Nephron progenitor cell (in vitro differentiated cells): ENCODE results near the gene PNMA1.

Source experiments
- DNase-seq: peaks from one replicate; pipeline ENCODE4 v3.0.0; 2021
- H3K27ac Mint-ChIP-seq: 2 replicates; pipeline ENCODE4 v1.8.0; 2021; ENCODE audit warnings: mild to moderate bottlenecking, moderate library complexity, mixed read lengths
- H3K27me3 Mint-ChIP-seq: 2 replicates; pipeline ENCODE4 v1.8.0; 2021; ENCODE audit warnings: mild to moderate bottlenecking, low read depth, mixed read lengths; ENCODE audit not compliant: poor library complexity
- H3K36me3 Mint-ChIP-seq: 2 replicates; pipeline ENCODE4 v1.8.0; 2021; ENCODE audit warnings: low read depth, mixed read lengths
- H3K4me1 Mint-ChIP-seq: 2 replicates; pipeline ENCODE4 v1.8.0; 2021; ENCODE audit warnings: mixed read lengths
- H3K4me3 Mint-ChIP-seq: 2 replicates; pipeline ENCODE4 v1.8.0; 2021; ENCODE audit warnings: mild to moderate bottlenecking, moderate library complexity, mixed read lengths
- H3K9me3 Mint-ChIP-seq: 2 replicates; pipeline ENCODE4 v1.8.0; 2021; ENCODE audit warnings: mild to moderate bottlenecking, moderate library complexity, mixed read lengths
- CTCF ChIP-seq: fragments of 200-600 bp; sonication (generic); IDR thresholded peaks from 2 replicates; pipeline ENCODE4 v1.5.0; 2021; ENCODE audit warnings: antibody characterized with exemption

PNMA1 gene

GRCh38 chr14:73742520-73743238 is 28.5 kb upstream of the PNMA1 start:
- Mint-ChIP-seq H3K36me3 (no peaks in the 10 kb centered on the region), H3K4me1 (peaks cover 77% of the 10 kb centered on the region), H3K27me3 (no peaks in the 10 kb centered on the region), H3K27ac (peak overlapping the region; percentile 96), H3K9me3 (no peaks in the 10 kb centered on the region), H3K4me3 (peak overlapping the region; percentile 64)
- no peak for DNase-seq
- no peak for TF ChIP-seq CTCF

DNA sequence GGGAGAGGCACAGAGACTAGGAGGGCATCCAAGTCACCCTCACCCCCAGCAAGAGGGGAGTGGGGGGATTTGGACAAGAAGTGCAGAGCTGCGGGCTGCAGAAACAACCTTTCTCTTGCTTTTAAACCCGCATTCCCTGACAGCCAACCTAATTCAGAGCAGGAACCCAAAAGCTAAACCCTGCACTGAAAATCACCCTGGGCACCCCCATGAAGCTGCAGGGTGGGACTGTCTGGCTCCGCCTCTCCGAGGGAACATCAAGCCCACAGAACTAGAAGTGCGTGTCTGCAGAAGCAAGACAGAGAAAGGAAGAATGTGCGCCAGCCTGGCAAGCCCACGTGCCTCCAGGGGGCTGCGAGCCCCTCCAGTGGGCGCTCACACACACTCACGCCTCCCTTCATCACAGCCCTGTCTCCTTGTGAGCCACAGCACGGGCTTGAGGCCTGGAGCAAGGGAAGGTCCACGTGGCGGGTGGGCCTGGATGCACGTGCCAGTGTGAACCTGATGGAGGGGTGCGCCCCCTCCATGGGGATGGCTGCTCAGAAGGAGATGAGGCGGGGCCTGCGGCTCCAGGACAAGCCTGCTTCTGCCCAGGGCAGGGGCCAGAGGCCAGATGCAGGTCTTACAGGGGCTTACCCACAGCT is 27.8 kb upstream of the PNMA1 start:
- Mint-ChIP-seq H3K4me1 (peaks cover 72% of the 10 kb centered on the region), H3K36me3 (peaks cover 4% of the 10 kb centered on the region), H3K27ac (peak overlapping the region; percentile 96), H3K9me3 (no peaks in the 10 kb centered on the region), H3K27me3 (no peaks in the 10 kb centered on the region), H3K4me3 (peak overlapping the region; percentile 64)
- no peak for TF ChIP-seq CTCF
- no peak for DNase-seq

- Mint-ChIP-seq H3K4me3 (peak overlapping the region; percentile 64), H3K4me1 (peaks cover 66% of the 10 kb centered on the region), H3K27ac (peak overlapping the region; percentile 96), H3K36me3 (peaks cover 10% of the 10 kb centered on the region), H3K27me3 (no peaks in the 10 kb centered on the region), H3K9me3 (no peaks in the 10 kb centered on the region)
- peak; percentile 54 for DNase-seq
- TF ChIP-seq CTCF = no peak
Measured at GRCh38 chr14:73741386-73741875, 27.2 kb upstream of the PNMA1 start.

GRCh38 chr14:73740618-73741326 is 26.6 kb upstream of the PNMA1 start:
- peak; percentile 56 for DNase-seq
- H3K4me1 Mint-ChIP-seq = peaks cover 60% of the 10 kb centered on the region
- H3K27ac Mint-ChIP-seq = peak overlapping the region; percentile 96

More at GRCh38 chr14:73740618-73741326, 26.6 kb upstream of the PNMA1 start:
- Mint-ChIP-seq H3K36me3 (peaks cover 10% of the 10 kb centered on the region), H3K27me3 (no peaks in the 10 kb centered on the region), H3K4me3 (peak overlapping the region; percentile 64), H3K9me3 (no peaks in the 10 kb centered on the region)
- TF ChIP-seq CTCF = no peak
